ENCODE results near the gene ZFPL1. TPM values are rescaled to one million over a fixed set of nuclear protein-coding genes. Genes with fewer than 3 reads are reported as not detected.

The ZFPL1 gene
- total RNA-seq, 1 donor from 2014 or later, result 53.3 TPM

DNA sequence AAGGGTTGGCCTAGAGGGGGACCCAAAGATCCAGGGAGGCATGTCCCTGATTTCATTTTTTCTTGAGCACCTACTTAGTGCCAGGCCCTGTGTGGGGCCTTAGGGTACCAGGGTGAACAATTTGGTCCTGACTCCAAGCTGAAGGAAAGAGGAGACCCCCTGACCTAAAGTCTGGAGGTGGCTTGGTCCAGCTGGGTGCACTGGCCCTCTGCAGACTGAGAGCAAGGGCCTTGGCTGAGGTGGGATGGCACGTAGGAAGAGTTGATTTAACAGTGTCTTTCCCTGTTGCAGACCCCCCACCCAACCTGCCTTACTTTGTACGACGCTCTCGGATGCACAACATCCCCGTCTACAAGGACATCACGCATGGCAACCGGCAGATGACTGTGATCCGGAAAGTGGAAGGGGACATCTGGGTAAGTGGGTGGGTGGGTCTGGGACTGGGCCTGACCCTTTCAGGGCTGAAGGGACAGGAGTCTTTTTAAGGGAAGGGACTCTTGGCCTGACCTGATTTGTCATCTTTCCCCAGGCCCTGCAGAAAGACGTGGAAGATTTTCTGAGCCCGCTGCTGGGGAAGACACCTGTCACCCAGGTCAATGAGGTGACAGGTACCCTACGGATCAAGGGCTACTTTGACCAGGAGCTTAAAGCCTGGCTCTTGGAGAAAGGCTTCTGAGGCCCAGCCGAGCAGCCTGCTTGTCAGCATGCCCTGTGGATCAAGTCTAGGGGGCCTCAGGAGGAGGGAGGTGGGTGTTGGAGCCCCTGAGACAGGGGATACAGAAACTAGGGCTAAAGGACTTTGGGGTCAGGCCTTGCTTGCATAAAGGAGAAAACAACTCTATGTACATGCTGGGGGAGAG lies 41.4 kb downstream of the ZFPL1 start:
- peak; percentile 51 for DNase-seq (ENCODE audit: low spot score)
- H3K4me1 Mint-ChIP-seq (ENCODE audit: low read depth), result peaks cover 29% of the 10 kb centered on the region
- TF ChIP-seq, protein P1, sequence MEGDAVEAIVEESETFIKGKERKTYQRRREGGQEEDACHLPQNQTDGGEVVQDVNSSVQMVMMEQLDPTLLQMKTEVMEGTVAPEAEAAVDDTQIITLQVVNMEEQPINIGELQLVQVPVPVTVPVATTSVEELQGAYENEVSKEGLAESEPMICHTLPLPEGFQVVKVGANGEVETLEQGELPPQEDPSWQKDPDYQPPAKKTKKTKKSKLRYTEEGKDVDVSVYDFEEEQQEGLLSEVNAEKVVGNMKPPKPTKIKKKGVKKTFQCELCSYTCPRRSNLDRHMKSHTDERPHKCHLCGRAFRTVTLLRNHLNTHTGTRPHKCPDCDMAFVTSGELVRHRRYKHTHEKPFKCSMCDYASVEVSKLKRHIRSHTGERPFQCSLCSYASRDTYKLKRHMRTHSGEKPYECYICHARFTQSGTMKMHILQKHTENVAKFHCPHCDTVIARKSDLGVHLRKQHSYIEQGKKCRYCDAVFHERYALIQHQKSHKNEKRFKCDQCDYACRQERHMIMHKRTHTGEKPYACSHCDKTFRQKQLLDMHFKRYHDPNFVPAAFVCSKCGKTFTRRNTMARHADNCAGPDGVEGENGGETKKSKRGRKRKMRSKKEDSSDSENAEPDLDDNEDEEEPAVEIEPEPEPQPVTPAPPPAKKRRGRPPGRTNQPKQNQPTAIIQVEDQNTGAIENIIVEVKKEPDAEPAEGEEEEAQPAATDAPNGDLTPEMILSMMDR (IDR thresholded peaks at IDR 0.05), result no peak
- H3K27me3 Mint-ChIP-seq (ENCODE audit: low read depth), result no peaks in the 10 kb centered on the region
- H3K36me3 Mint-ChIP-seq (ENCODE audit: low read depth), result peaks cover 10% of the 10 kb centered on the region
- no peak overlapping the region for H3K27ac Mint-ChIP-seq (ENCODE audit: unreplicated experiment)
- H3K9me3 Mint-ChIP-seq (ENCODE audit: low read depth), result no peaks in the 10 kb centered on the region
- H3K4me3 Mint-ChIP-seq (ENCODE audit: unreplicated experiment), result no peak overlapping the region

DNA sequence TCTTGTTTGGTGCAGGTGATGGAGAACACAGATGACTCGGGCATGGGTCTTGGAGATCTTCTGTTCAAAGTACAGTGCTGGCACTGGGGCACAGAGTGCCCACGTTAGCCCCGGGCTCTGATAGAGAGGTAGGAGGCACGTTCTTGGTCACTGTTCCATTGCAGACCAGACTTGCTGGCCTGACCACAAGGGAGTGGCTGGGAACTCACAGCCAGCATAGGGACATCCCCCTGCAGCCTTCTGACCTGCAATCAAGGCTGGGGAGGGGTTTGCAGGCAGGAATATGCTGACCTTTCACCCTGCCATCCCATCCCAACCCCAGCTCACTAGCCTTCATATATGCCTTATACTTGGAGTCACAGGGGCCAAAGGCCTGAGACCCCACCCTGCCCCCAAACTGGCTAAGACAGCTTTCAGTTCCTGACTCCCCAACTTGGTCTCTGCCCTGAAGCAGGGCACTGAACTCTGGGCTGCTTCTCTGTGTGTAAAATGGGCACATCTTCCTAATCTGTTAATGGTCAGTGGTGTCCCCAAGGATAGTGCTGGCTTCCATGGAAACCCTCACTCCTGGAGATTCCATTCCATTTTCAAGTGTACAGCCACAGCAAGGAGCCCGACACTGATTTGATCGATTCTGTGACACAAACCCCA lies 42.7 kb downstream of the ZFPL1 start:
- peak; percentile 27 for DNase-seq (ENCODE audit: low spot score)
- Mint-ChIP-seq H3K9me3 (ENCODE audit: low read depth) (no peaks in the 10 kb centered on the region), H3K36me3 (ENCODE audit: low read depth) (peaks cover 12% of the 10 kb centered on the region), H3K4me1 (ENCODE audit: low read depth) (peaks cover 17% of the 10 kb centered on the region), H3K27ac (ENCODE audit: unreplicated experiment) (peak overlapping the region; percentile 17), H3K4me3 (ENCODE audit: unreplicated experiment) (no peak overlapping the region), H3K27me3 (ENCODE audit: low read depth) (no peaks in the 10 kb centered on the region)
- TF ChIP-seq, protein P1 (IDR thresholded peaks at IDR 0.05), result no peak

DNA sequence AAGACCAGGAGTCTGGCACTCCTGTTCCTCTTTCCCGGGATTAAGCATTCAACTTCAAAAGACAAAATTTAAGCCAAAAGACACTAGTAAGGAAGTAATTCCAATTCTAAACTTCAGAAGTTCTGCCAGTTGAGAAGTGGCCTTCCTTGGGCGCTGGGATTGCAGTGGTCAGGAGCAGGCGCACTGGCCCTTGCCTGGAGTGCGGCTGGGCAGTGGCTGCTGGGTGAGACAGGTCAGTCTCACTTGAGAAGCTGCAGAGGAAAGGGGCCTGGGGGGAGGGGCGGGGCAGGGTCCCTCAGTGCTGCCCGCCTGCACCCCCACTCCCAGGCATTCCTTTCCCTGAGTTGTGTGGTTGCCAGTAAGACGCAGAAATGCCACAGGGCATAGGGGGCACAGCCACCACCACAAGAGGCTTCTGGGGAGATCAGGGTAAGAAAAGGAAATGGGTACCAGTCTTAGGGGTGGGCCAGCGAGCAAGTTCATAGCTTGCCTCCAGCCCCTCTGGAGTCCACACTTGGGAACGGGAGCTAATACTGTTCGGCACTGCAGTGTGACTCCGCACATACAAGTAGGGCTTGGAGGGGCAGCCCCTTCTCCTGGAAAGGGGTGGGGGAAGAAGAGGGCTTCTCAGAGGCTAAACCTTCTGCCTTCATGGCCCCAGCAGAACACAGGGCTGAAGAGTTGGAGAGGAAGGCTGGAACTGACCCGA lies 43.6 kb downstream of the ZFPL1 start:
- Mint-ChIP-seq H3K36me3 (ENCODE audit: low read depth) (peaks cover 10% of the 10 kb centered on the region), H3K4me1 (ENCODE audit: low read depth) (peaks cover 12% of the 10 kb centered on the region), H3K27me3 (ENCODE audit: low read depth) (no peaks in the 10 kb centered on the region), H3K4me3 (ENCODE audit: unreplicated experiment) (no peak overlapping the region), H3K27ac (ENCODE audit: unreplicated experiment) (no peak overlapping the region), H3K9me3 (ENCODE audit: low read depth) (no peaks in the 10 kb centered on the region)
- TF ChIP-seq, protein P1 (IDR thresholded peaks at IDR 0.05), result no peak
- peak; percentile 59 for DNase-seq (ENCODE audit: low spot score)

DNA sequence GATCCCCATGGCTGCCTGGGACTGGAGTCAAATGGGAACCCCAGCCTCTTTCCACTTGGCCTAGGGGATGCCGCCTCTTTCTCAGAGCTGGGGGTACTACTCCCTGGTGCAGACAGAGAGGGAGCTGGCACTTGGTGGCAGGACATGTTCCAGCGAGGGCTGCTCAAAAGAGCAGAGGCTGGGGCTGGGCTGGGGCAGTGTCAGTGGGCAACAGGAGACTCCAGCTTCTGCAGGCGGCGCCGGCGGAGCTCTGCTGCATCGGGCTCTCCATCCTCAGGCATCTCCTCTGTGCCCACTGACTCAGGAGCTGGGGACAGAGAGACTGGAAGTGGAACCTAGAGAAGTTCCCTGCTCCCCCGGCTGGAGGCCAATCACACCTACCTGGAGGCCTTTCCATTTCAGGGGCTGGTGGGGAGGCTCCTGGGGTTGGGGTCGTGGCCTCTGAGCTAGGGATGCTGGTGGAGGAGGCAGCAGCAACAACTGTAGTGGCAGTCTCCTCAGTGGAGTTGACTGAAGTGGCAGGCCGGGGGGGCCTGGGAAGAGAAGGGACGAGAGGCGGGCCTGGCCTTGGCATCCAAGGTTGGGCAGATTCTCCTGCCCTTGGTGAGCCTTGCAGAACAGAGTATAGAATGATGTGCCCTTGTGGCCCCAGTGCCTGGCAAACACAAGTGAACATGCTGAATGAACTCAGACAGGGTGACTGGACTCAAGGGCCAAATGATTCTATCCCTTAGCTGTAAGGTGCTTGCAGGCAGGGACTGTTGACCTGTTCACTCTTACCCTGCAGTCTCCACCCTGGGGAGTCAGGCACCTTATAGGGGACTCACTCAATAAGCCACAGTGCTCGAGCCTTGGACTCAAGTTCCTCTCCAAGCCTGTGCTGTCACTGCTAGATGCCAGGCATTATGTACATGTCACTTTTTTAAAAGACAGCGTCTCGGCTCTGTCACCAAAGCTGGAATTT lies 44.4 kb downstream of the ZFPL1 start:
- Mint-ChIP-seq H3K4me3 (ENCODE audit: unreplicated experiment) (no peak overlapping the region), H3K27ac (ENCODE audit: unreplicated experiment) (peak overlapping the region; percentile 17), H3K27me3 (ENCODE audit: low read depth) (no peaks in the 10 kb centered on the region), H3K9me3 (ENCODE audit: low read depth) (no peaks in the 10 kb centered on the region), H3K4me1 (ENCODE audit: low read depth) (peaks cover 15% of the 10 kb centered on the region), H3K36me3 (ENCODE audit: low read depth) (peaks cover 10% of the 10 kb centered on the region)
- peak; percentile 93 for DNase-seq (ENCODE audit: low spot score)
- TF ChIP-seq, protein P1 (IDR thresholded peaks at IDR 0.05), result no peak

All from chondrocyte (in vitro differentiated cells).